HG03175 (cell line): ENCODE data around the gene CNNM3.
A peak's percentile ranks its signal among the peaks of the same experiment; 100 is the strongest.
"Not testable (repeated sequence)": the region's sequence is repeated elsewhere in the genome, so short reads cannot be mapped to it uniquely, and the experiment has no call there.

Experiments
- ATAC-seq: cut with Tn5 transposase; IDR thresholded peaks from one replicate; pipeline ENCODE4 v1.9.1; 2021; ENCODE audit warnings: mild to moderate bottlenecking, moderate library complexity; ENCODE audit not compliant: unreplicated experiment

CNNM3 gene

GRCh38 chr2:96860065-96861029 lies 44.3 kb downstream of the CNNM3 start:
- ATAC-seq: no peak

- ATAC-seq: no peak
Observed at GRCh38 chr2:96861074-96861473, 45.0 kb downstream of the CNNM3 start.

- ATAC-seq: not testable (repeated sequence)
Observed at GRCh38 chr2:96863056-96863455, 47.0 kb downstream of the CNNM3 start.

- ATAC-seq: no peak
Observed at GRCh38 chr2:96863575-96864342, 47.7 kb downstream of the CNNM3 start.

GRCh38 chr2:96864343-96865091 lies 48.4 kb downstream of the CNNM3 start:
- ATAC-seq: no peak

- no peak for ATAC-seq
Observed at GRCh38 chr2:96865654-96866053, 49.6 kb downstream of the CNNM3 start.

- no peak for ATAC-seq
Observed at GRCh38 chr2:96866149-96866548, 50.1 kb downstream of the CNNM3 start.

GRCh38 chr2:96866586-96866985 lies 50.5 kb downstream of the CNNM3 start:
- ATAC-seq: no peak

GRCh38 chr2:96866986-96867755 lies 51.1 kb downstream of the CNNM3 start:
- ATAC-seq: no peak

GRCh38 chr2:96867756-96868554 lies 51.9 kb downstream of the CNNM3 start:
- no peak for ATAC-seq

GRCh38 chr2:96868555-96869280 lies 52.6 kb downstream of the CNNM3 start:
- ATAC-seq: peak; percentile 50

GRCh38 chr2:96869281-96869821 lies 53.3 kb downstream of the CNNM3 start:
- peak; percentile 7 for ATAC-seq

GRCh38 chr2:96869822-96870625 lies 54.0 kb downstream of the CNNM3 start, which contains the start of gene SEMA4C:
Gene SEMA4C (minus strand): TSS chr2:96870080. CDS start chr2:96867886, 2,194 bp downstream.
- no peak for ATAC-seq

- no peak for ATAC-seq
Observed at GRCh38 chr2:96870626-96871255, 54.7 kb downstream of the CNNM3 start.

GRCh38 chr2:96872591-96873349 lies 56.7 kb downstream of the CNNM3 start:
- no peak for ATAC-seq

- no peak for ATAC-seq
Observed at GRCh38 chr2:96873651-96874096, 57.6 kb downstream of the CNNM3 start.
